IPS-15b (cell line): ENCODE results near the gene GTF3C2.

ENCODE experiments used
- H3K27me3 ChIP-seq: one replicate; pipeline ENCODE4 v1.6.1; 2013; ENCODE audit warnings: low read length; ENCODE audit not compliant: control insufficient read depth, insufficient read depth
- H3K36me3 ChIP-seq: one replicate; pipeline ENCODE4 v1.6.1; 2013; ENCODE audit warnings: low read length; ENCODE audit not compliant: control insufficient read depth, insufficient read depth
- H3K4me1 ChIP-seq: one replicate; pipeline ENCODE4 v1.6.1; 2013; ENCODE audit warnings: mild to moderate bottlenecking, low read length; ENCODE audit not compliant: control insufficient read depth, insufficient read depth
- H3K4me3 ChIP-seq: one replicate; pipeline ENCODE4 v1.5.1; 2013; ENCODE audit warnings: low read depth, low read length
- H3K9ac ChIP-seq: one replicate; pipeline ENCODE4 v1.6.1; 2013; ENCODE audit warnings: low read depth, mild to moderate bottlenecking, low read length
- H3K9me3 ChIP-seq: one replicate; pipeline ENCODE4 v1.6.1; 2013; ENCODE audit warnings: mild to moderate bottlenecking, low read length; ENCODE audit not compliant: control insufficient read depth, insufficient read depth

The GTF3C2 gene

DNA sequence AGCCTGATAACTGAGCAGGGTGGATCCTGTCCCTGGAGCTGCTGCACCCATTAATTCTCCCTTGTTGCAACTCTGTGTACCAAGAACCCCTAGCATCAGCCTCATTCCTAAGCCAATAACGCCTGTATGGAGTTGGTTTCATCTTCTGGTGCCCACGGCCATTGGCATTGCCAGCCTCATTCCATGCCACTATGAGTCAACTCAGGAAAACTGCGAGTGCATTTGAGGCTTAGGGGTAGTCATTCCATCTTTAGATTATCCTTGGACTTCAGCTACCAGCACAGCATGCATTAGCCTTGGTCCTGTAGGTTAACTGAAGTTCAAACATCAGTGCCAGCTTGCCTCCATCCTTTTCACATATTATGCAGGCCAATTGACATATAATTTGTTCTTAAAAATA lies 75.7 kb downstream of the GTF3C2 start:
- H3K36me3 ChIP-seq = no peaks in the 10 kb centered on the region
- no peak overlapping the region for H3K9ac ChIP-seq
- H3K4me3 ChIP-seq = no peak overlapping the region
- peaks cover 6% of the 10 kb centered on the region for H3K27me3 ChIP-seq
- H3K9me3 ChIP-seq = no peaks in the 10 kb centered on the region
- H3K4me1 ChIP-seq = peaks cover 17% of the 10 kb centered on the region

DNA sequence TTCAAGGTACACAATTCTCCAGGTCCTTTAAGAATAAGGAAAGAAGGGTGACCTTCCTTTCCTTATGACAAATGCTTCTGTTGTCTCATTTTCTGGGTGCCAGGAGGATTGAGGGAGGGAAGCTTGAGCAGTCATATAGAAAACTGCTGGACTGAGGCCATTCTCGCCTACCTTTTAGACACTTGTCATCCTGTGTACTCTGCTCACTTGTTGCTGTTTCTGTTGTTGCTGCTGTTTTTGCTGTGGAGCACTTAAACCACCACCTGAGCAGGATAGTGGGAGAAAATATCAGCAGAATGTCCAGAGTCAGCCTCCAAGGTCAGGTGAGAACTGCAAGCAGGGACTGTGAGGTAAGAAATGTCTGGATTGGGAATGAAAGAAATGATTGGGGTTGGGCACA lies 78.6 kb downstream of the GTF3C2 start:
- H3K36me3 ChIP-seq = no peaks in the 10 kb centered on the region
- no peak overlapping the region for H3K9ac ChIP-seq
- no peaks in the 10 kb centered on the region for H3K9me3 ChIP-seq
- peaks cover 6% of the 10 kb centered on the region for H3K27me3 ChIP-seq
- H3K4me1 ChIP-seq = peaks cover 16% of the 10 kb centered on the region
- H3K4me3 ChIP-seq = no peak overlapping the region
